GM12878 (cell line): ENCODE data around the gene EFCAB8. TPM values are rescaled to one million over a fixed set of nuclear protein-coding genes. Genes with fewer than 3 reads are reported as not detected.
A peak's percentile ranks its signal among the peaks of the same experiment; 100 is the strongest.

Experiments
- EED ChIP-seq: sonication (generic); IDR thresholded peaks from 2 replicates; pipeline ENCODE4 v1.6.1; 2016; ENCODE audit warnings: antibody characterized with exemption, low read depth
- ELK1 ChIP-seq: IDR thresholded peaks from 2 replicates; pipeline ENCODE4 v1.6.1; 2012; ENCODE audit warnings: low read depth, low read length, improper control_type of control experiment
- FOXM1 ChIP-seq: IDR thresholded peaks from 2 replicates; pipeline ENCODE4 v1.6.1; 2012; ENCODE audit warnings: low read depth, mild to moderate bottlenecking, inconsistent platforms, low read length, moderate library complexity
- KLF5 ChIP-seq: fragments of 450-650 bp; IDR thresholded peaks from 2 replicates; pipeline ENCODE4 v1.6.1; 2014; ENCODE audit warnings: mild to moderate bottlenecking; ENCODE audit not compliant: partially characterized antibody
- MTA3 ChIP-seq: IDR thresholded peaks from 2 replicates; pipeline ENCODE4 v1.6.1; 2012; ENCODE audit warnings: low read length, inconsistent platforms, borderline replicate concordance
- NFIC ChIP-seq: IDR thresholded peaks from 2 replicates; pipeline ENCODE4 v1.6.1; 2012; ENCODE audit warnings: low read depth, mild to moderate bottlenecking, inconsistent platforms, low read length, moderate library complexity
- PBX3 ChIP-seq: IDR thresholded peaks from 2 replicates; pipeline ENCODE4 v1.6.1; 2011; ENCODE audit warnings: mild to moderate bottlenecking, low read depth, low read length, moderate library complexity; ENCODE audit not compliant: insufficient replicate concordance
- PKNOX1 ChIP-seq: fragments of 450-650 bp; IDR thresholded peaks from 2 replicates; pipeline ENCODE4 v1.6.1; 2016; ENCODE audit warnings: mild to moderate bottlenecking
- RAD51 ChIP-seq: fragments of 450-650 bp; IDR thresholded peaks from 2 replicates; pipeline ENCODE4 v1.6.1; 2016; ENCODE audit warnings: moderate library complexity, mild to moderate bottlenecking, inconsistent platforms
- RUNX3 ChIP-seq: IDR thresholded peaks from 2 replicates; pipeline ENCODE4 v1.6.1; 2012; ENCODE audit warnings: low read length, inconsistent platforms
- SP1 ChIP-seq: IDR thresholded peaks from one replicate; pipeline ENCODE4 v1.6.1; 2011; ENCODE audit warnings: low read depth, low read length
- TCF12 ChIP-seq: IDR thresholded peaks from 2 replicates; pipeline ENCODE4 v1.6.1; 2011; ENCODE audit warnings: low read depth, mild to moderate bottlenecking, low read length
- TCF7 ChIP-seq: IDR thresholded peaks from 2 replicates; pipeline ENCODE4 v1.6.1; 2014; ENCODE audit warnings: antibody characterized with exemption, borderline replicate concordance
- YY1 ChIP-seq: IDR thresholded peaks from 2 replicates; pipeline ENCODE4 v1.6.1; 2011; ENCODE audit warnings: low read depth, mild to moderate bottlenecking, low read length
- ZBED1 ChIP-seq: IDR thresholded peaks from 2 replicates; pipeline ENCODE4 v1.6.1; 2016; ENCODE audit warnings: borderline replicate concordance
- polyA plus RNA-seq, 11 experiments: library from polyadenylated mRNA; depleted of rRNA in 4 of 11; unstranded in 6 of 11; stranded (reverse) in 5 of 11; fragments of >200 nt; fragmentation: Nextera tagmentation in 4 of 11; fragmentation: Illumina TruSeq in 1 of 11; extraction: Ambion mirVana in 4 of 11; extraction: Trizol in 1 of 11; gene quantifications; 1 replicate in 1 of 11; 2 replicates in 10 of 11; pipeline versions ENCODE4 v1.2.1 to v1.2.3, GENCODE V29; 2011 to 2016; ENCODE audit warnings: inconsistent platforms in 2 of 11, missing spikeins in 2 of 11, low read depth in 1 of 11
- total RNA-seq, 4 experiments: library from RNA; depleted of rRNA in 3 of 4; stranded (reverse); fragments of >200 nt in 3 of 4; fragmentation: Illumina TruSeq in 1 of 4; extraction: Trizol in 1 of 4; gene quantifications; 2 replicates each; pipeline versions ENCODE4 v1.2.1 to v1.2.3, GENCODE V29; 2013 to 2021
- TF ChIP-seq, protein P1 (sequence below): fragments of 450-650 bp; IDR thresholded peaks from 2 replicates; pipeline ENCODE4 v1.6.1; 2016; ENCODE audit warnings: mild to moderate bottlenecking, moderate library complexity, borderline replicate concordance
- TF ChIP-seq, protein P2 (sequence below): fragments of 450-650 bp; IDR thresholded peaks from 2 replicates; pipeline ENCODE4 v1.6.1; 2017; ENCODE audit warnings: mild to moderate bottlenecking, low read depth, inconsistent platforms; ENCODE audit not compliant: poor library complexity, severe bottlenecking
- TF ChIP-seq, protein P3 (sequence below): IDR thresholded peaks from 2 replicates; pipeline ENCODE4 v1.6.1; 2011; ENCODE audit warnings: low read depth, low read length, improper control_type of control experiment, borderline replicate concordance

Gene EFCAB8
- total and polyA plus RNA-seq, 10 of the 15 experiments (the other 5 are each of a cell fraction or from before 2014, with no cell fraction given), result 0.04 to 0.18 (median 0.06) TPM; not detected in 4

- TF ChIP-seq, protein P1, sequence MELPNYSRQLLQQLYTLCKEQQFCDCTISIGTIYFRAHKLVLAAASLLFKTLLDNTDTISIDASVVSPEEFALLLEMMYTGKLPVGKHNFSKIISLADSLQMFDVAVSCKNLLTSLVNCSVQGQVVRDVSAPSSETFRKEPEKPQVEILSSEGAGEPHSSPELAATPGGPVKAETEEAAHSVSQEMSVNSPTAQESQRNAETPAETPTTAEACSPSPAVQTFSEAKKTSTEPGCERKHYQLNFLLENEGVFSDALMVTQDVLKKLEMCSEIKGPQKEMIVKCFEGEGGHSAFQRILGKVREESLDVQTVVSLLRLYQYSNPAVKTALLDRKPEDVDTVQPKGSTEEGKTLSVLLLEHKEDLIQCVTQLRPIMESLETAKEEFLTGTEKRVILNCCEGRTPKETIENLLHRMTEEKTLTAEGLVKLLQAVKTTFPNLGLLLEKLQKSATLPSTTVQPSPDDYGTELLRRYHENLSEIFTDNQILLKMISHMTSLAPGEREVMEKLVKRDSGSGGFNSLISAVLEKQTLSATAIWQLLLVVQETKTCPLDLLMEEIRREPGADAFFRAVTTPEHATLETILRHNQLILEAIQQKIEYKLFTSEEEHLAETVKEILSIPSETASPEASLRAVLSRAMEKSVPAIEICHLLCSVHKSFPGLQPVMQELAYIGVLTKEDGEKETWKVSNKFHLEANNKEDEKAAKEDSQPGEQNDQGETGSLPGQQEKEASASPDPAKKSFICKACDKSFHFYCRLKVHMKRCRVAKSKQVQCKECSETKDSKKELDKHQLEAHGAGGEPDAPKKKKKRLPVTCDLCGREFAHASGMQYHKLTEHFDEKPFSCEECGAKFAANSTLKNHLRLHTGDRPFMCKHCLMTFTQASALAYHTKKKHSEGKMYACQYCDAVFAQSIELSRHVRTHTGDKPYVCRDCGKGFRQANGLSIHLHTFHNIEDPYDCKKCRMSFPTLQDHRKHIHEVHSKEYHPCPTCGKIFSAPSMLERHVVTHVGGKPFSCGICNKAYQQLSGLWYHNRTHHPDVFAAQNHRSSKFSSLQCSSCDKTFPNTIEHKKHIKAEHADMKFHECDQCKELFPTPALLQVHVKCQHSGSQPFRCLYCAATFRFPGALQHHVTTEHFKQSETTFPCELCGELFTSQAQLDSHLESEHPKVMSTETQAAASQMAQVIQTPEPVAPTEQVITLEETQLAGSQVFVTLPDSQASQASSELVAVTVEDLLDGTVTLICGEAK, result no peak; the same call in 1 of the 2 replicates
- TF ChIP-seq, protein P2, sequence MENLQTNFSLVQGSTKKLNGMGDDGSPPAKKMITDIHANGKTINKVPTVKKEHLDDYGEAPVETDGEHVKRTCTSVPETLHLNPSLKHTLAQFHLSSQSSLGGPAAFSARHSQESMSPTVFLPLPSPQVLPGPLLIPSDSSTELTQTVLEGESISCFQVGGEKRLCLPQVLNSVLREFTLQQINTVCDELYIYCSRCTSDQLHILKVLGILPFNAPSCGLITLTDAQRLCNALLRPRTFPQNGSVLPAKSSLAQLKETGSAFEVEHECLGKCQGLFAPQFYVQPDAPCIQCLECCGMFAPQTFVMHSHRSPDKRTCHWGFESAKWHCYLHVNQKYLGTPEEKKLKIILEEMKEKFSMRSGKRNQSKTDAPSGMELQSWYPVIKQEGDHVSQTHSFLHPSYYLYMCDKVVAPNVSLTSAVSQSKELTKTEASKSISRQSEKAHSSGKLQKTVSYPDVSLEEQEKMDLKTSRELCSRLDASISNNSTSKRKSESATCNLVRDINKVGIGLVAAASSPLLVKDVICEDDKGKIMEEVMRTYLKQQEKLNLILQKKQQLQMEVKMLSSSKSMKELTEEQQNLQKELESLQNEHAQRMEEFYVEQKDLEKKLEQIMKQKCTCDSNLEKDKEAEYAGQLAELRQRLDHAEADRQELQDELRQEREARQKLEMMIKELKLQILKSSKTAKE, result peak; percentile 67
- TF ChIP-seq KLF5 (no peak), SP1 (peak; percentile 55), TCF12 (0 out of 2 replicates have a peak, but pooled peaks have one; percentile 8), RAD51 (peak; percentile 79), ZBED1 (0 out of 2 replicates have a peak, but pooled peaks have one; percentile 31), EED (peak; percentile 62; the same call in 1 of the 2 replicates), PBX3 (peak; percentile 54), FOXM1 (peak; percentile 61; the same call in 1 of the 2 replicates), RUNX3 (peak; percentile 96), YY1 (peak; percentile 42; the same call in 1 of the 2 replicates), ELK1 (no peak), TCF7 (peak; percentile 99), PKNOX1 (peak; percentile 84), MTA3 (peak; percentile 14; the same call in 1 of the 2 replicates), NFIC (peak; percentile 79)
- TF ChIP-seq, protein P3, sequence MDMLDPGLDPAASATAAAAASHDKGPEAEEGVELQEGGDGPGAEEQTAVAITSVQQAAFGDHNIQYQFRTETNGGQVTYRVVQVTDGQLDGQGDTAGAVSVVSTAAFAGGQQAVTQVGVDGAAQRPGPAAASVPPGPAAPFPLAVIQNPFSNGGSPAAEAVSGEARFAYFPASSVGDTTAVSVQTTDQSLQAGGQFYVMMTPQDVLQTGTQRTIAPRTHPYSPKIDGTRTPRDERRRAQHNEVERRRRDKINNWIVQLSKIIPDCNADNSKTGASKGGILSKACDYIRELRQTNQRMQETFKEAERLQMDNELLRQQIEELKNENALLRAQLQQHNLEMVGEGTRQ, result peak; percentile 58
These were observed 113.7 kb downstream of the EFCAB8 start (continued) for GRCh38 chr20:32972181-32973076.
